Activated naive CD8-positive, alpha-beta T cell treated with anti-CD3 and anti-CD28 coated beads, Interleukin-2, amount 10 ng/mL, durations not matched to agents 7 days and 5 days (primary cell): Measurements from ENCODE around the gene NKX2-2. TPM values are rescaled to one million over a fixed set of nuclear protein-coding genes. Genes with fewer than 3 reads are reported as not detected.

Experiments used
- ATAC-seq: fragments of 150-1000 bp; cut with Tn5 transposase; one replicate; pipeline ENCODE4 v1.10.0; 2021; ENCODE audit warnings: low read depth, moderate library complexity
- POLR2A ChIA-PET: fragments of 350-600 bp; sonication (Branson Sonifier 250); formaldehyde crosslinking; loops from one replicate; lab custom pipeline; 2021; ENCODE audit warnings: antibody characterized with exemption; lab: Charles Lee
- DNase-seq: peaks from one replicate; pipeline ENCODE4 v3.0.0; 2021
- H3K27ac Mint-ChIP-seq: one replicate; pipeline ENCODE4 v1.8.0; 2022; ENCODE audit warnings: mild to moderate bottlenecking, mixed read lengths
- H3K27me3 Mint-ChIP-seq: one replicate; pipeline ENCODE4 v1.8.0; 2022; ENCODE audit warnings: mild to moderate bottlenecking, moderate library complexity, mixed read lengths
- H3K36me3 Mint-ChIP-seq: one replicate; pipeline ENCODE4 v1.8.0; 2021; ENCODE audit warnings: mild to moderate bottlenecking, mixed read lengths
- H3K4me1 Mint-ChIP-seq: one replicate; pipeline ENCODE4 v1.8.0; 2021; ENCODE audit warnings: mixed read lengths
- H3K4me3 Mint-ChIP-seq: one replicate; pipeline ENCODE4 v1.8.0; 2022; ENCODE audit warnings: mild to moderate bottlenecking, moderate library complexity, mixed read lengths
- H3K9me3 Mint-ChIP-seq: one replicate; pipeline ENCODE4 v1.8.0; 2021; ENCODE audit warnings: mixed read lengths
- total RNA-seq, 2 experiments: library from RNA; stranded (reverse); gene quantifications; one replicate each; pipeline ENCODE4 v1.2.3, GENCODE V29; 2021

The NKX2-2 gene
- not detected for total RNA-seq

DNA sequence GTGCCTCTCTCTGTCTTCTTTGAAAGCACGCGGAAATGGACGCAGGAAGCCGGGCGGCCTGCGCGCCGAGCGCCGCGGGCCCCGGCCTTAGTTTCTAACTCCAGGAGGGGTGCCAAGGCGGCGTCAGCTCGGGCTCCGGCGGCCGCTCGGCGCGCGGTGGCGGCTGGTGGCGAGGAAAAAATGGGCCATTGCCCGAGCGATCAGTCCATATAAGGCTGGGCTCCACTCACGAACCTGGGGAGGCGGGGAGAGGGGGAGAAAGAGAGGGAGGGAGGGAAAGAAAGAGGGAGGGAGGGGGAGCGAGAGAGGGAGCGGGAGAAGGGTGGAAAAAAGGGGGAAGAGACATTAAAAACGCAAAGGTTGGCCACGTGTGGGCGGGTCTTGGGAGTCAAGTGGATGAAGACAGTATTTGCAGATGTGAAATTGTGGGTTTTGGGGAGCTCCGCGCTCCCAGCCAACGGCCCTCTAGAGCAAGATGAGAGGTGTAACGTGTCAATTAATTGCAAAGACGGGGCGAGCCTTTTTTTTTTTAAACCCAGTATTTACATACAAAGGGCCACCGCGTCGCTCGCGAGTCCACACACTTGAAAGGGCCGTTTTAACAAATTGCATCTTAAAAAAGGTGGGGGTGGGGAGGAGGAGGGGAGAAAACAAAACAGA lies at the start of gene NKX2-2:
Gene NKX2-2, minus strand, starts transcription at position 184 of the 660 bp plus-strand sequence. CDS start 395 bp downstream, outside the sequence.
- POLR2A ChIA-PET: no interaction called here
- no peak for DNase-seq

DNA sequence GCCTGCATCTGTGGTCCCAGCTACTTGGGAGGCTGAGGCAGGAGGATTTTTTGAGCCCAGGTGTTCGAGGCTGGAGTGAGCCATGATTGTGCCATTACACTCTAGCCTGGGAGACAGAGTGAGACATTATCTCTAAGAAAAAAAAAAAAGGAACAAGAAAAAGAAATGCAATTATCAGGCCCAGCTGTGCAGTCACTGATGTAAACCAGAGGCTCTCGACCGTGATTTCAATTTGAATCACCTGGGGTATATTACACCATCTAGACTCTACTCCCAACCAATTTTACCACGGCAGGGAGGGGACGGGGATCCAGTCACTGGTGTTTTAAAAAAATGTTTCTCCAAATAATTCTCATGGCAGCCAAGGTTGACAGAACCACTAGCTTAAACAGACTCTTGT lies 48.8 kb upstream of the NKX2-2 start:
- no peak for ATAC-seq
- Mint-ChIP-seq H3K4me1 (peaks cover 3% of the 10 kb centered on the region), H3K4me3 (no peak overlapping the region), H3K27me3 (peaks cover 8% of the 10 kb centered on the region), H3K9me3 (peaks cover 1% of the 10 kb centered on the region), H3K27ac (no peak overlapping the region), H3K36me3 (no peaks in the 10 kb centered on the region)
- no peak for DNase-seq
- POLR2A ChIA-PET: no interaction called here

More for the DNA sequence above, at the start of gene NKX2-2:
- Mint-ChIP-seq H3K4me3 (peak within 1 kb of the TSS; percentile 63), H3K9me3 (no peaks in the 10 kb centered on the region), H3K27me3 (peaks cover 83% of the 10 kb centered on the region), H3K36me3 (peaks cover 1% of the 10 kb centered on the region), H3K4me1 (peaks cover 21% of the 10 kb centered on the region), H3K27ac (peak within 1 kb of the TSS; percentile 38)
- no peak for ATAC-seq

- Mint-ChIP-seq H3K4me1 (peaks cover 3% of the 10 kb centered on the region), H3K36me3 (no peaks in the 10 kb centered on the region), H3K27me3 (peaks cover 4% of the 10 kb centered on the region), H3K4me3 (no peak overlapping the region), H3K9me3 (peaks cover 1% of the 10 kb centered on the region), H3K27ac (no peak overlapping the region)
- POLR2A ChIA-PET: no interaction called here
- ATAC-seq (no peak), DNase-seq (no peak)
Measured at GRCh38 chr20:21559305-21559704, 45.4 kb upstream of the NKX2-2 start.

DNA sequence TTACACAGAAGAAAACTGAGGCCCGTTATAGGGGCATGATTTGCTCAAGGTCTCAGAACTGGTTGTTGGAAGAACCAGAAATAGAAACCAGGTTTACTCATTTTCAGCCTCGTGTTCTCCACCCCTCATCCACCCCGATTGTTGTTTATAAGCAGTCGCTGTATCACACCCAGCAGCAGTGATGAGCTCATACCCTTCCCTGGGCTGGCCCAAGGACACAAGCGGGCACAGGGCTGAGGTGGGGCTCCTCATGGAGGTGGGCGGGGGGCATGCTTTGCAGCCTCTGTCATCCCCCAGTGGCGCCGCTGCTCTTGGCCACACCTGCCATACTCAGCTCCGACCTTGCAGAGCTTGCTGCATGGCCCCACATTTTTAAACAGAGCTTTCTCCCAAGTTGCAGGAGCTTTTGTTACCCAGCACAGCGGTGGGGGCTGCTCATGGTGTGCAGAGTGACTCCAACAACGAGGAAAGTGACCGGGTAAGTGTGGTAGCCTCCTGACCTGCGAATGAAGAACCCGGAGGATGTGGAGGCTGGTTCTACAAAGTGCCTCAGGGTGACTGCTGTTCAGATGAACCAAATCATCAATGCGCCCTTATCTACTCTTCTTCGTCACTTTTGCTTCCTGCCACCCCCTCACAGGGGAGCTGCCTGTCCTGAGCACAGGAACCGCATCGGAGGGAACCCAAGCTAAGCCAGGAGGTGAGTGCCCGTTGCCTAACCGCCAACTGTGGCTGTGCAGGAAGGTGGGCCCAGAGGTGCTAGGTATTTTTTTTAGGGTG lies 43.6 kb upstream of the NKX2-2 start:
- Mint-ChIP-seq H3K27ac (no peak overlapping the region), H3K4me1 (peaks cover 3% of the 10 kb centered on the region), H3K9me3 (peaks cover 1% of the 10 kb centered on the region), H3K27me3 (peaks cover 3% of the 10 kb centered on the region), H3K36me3 (no peaks in the 10 kb centered on the region), H3K4me3 (no peak overlapping the region)
- POLR2A ChIA-PET: no interaction called here
- ATAC-seq (no peak), DNase-seq (no peak)

DNA sequence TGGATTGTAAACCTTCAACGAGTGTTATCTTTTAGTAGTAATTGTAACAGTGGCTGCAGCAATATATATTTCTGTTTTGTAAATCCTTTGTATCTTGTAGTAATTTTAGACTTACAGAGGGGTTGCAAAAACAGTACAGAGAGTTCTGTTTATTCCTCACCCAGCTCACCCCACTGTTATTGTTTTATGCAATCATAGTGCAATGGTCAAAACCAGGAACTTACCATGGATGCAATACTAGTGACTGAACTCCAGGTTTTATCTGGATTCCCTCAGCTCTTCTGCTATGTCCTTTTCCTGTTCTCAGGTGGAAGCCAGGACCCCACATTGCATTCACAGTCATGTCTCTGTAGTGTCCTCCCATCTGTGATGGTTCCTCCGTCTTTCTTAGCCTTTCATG lies 42.5 kb upstream of the NKX2-2 start:
- peaks cover 2% of the 10 kb centered on the region for H3K4me1 Mint-ChIP-seq

GRCh38 chr20:21555470-21556120 lies 41.7 kb upstream of the NKX2-2 start:
- H3K9me3 Mint-ChIP-seq: peaks cover 1% of the 10 kb centered on the region
- H3K27me3 Mint-ChIP-seq: peaks cover 7% of the 10 kb centered on the region
- DNase-seq (no peak), ATAC-seq (no peak)
- H3K4me1 Mint-ChIP-seq: peaks cover 2% of the 10 kb centered on the region
- no peaks in the 10 kb centered on the region for H3K36me3 Mint-ChIP-seq
- no peak overlapping the region for H3K4me3 Mint-ChIP-seq
- H3K27ac Mint-ChIP-seq: no peak overlapping the region
- POLR2A ChIA-PET: no interaction called here

More for the DNA sequence above, 42.5 kb upstream of the NKX2-2 start:
- ATAC-seq (no peak), DNase-seq (no peak)
- H3K4me3 Mint-ChIP-seq: no peak overlapping the region
- POLR2A ChIA-PET: no interaction called here
- no peak overlapping the region for H3K27ac Mint-ChIP-seq
- H3K36me3 Mint-ChIP-seq: no peaks in the 10 kb centered on the region
- H3K9me3 Mint-ChIP-seq: peaks cover 1% of the 10 kb centered on the region
- peaks cover 5% of the 10 kb centered on the region for H3K27me3 Mint-ChIP-seq

DNA sequence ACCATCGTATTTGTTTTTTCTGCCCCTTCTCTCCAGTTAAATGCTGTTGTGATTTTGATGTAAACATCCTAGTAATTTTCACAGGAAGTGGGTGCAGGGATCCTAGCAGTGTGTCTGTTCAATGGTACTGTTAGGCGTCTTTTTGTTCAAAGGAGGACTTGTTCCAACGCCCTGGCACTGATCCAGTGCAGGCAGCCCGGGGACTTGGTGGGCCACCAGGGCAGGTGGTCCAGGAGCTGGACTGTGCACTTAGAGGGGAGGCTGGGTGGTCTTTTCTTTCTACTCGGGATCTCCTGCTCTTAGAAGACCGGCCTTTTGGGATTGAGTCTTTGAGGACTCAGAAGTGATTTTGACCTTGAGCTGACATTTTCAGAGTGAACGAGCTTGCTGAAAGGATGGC lies 41.1 kb upstream of the NKX2-2 start:
- ATAC-seq (no peak), DNase-seq (no peak)
- H3K36me3 Mint-ChIP-seq: no peaks in the 10 kb centered on the region
- no peak overlapping the region for H3K4me3 Mint-ChIP-seq
- peaks cover 2% of the 10 kb centered on the region for H3K4me1 Mint-ChIP-seq
- peaks cover 7% of the 10 kb centered on the region for H3K27me3 Mint-ChIP-seq
- H3K27ac Mint-ChIP-seq: no peak overlapping the region
- POLR2A ChIA-PET: no interaction called here
- peaks cover 1% of the 10 kb centered on the region for H3K9me3 Mint-ChIP-seq

DNA sequence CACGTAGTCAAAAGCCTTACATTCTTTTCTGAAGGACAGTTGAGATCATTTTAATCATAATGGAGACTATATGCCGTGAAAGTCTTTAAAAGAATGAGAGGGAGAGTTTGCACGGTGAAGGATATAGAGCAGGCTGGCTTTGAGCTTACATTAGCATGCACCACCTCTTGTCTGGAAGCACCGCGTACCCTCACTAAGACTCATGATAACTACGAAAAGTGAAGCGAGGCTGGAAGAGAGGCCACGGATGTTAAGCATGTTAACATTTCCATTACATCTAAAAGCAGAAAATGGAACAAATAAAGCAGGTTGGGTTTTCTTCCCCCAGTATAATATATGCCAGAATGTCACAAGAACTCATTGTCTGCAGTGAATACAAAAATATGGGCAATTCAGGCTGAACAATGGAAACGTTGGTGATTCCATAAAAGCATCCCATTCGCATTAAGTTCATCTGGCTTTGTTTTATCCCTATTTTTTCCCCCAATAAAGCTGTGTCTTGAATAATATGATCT lies 40.6 kb upstream of the NKX2-2 start:
- Mint-ChIP-seq H3K9me3 (peaks cover 1% of the 10 kb centered on the region), H3K4me1 (peaks cover 2% of the 10 kb centered on the region), H3K4me3 (no peak overlapping the region), H3K36me3 (no peaks in the 10 kb centered on the region), H3K27me3 (peaks cover 7% of the 10 kb centered on the region), H3K27ac (no peak overlapping the region)
- no peak for ATAC-seq
- POLR2A ChIA-PET: no interaction called here
- no peak for DNase-seq

GRCh38 chr20:21550587-21550986 lies 36.7 kb upstream of the NKX2-2 start:
- peaks cover 7% of the 10 kb centered on the region for H3K27me3 Mint-ChIP-seq
- H3K4me1 Mint-ChIP-seq: peaks cover 6% of the 10 kb centered on the region
- DNase-seq (no peak), ATAC-seq (no peak)
- no peak overlapping the region for H3K27ac Mint-ChIP-seq
- H3K9me3 Mint-ChIP-seq: no peaks in the 10 kb centered on the region
- no peak overlapping the region for H3K4me3 Mint-ChIP-seq
- POLR2A ChIA-PET: no interaction called here
- no peaks in the 10 kb centered on the region for H3K36me3 Mint-ChIP-seq

GRCh38 chr20:21548390-21549035 lies 34.6 kb upstream of the NKX2-2 start:
- H3K27me3 Mint-ChIP-seq: peaks cover 4% of the 10 kb centered on the region
- peaks cover 2% of the 10 kb centered on the region for H3K9me3 Mint-ChIP-seq
- H3K4me1 Mint-ChIP-seq: peaks cover 6% of the 10 kb centered on the region
- peak overlapping the region; percentile 49 for H3K4me3 Mint-ChIP-seq
- POLR2A ChIA-PET: no interaction called here
- no peaks in the 10 kb centered on the region for H3K36me3 Mint-ChIP-seq
- peak; percentile 79 for ATAC-seq
- peak overlapping the region; percentile 70 for H3K27ac Mint-ChIP-seq
- DNase-seq: no peak

DNA sequence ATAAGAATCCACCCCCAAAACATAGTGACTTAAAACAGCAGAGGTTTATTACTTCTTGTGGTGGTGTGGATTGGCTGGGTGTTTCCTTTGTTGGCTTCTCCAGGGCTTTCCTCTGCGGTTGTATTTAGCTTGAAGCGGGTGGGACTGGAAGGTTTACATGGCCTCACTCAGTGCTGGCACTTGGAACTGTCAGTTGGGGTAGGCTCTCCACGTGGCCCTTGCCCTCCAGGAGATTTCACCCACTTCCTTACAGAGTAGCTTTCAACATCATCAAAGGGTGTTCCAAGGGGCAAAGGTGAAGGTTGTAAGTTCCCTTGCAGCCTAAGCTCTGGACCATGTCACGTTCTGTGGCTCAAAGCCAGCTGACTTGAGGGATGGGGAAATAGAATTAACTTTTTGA lies 32.5 kb upstream of the NKX2-2 start:
- POLR2A ChIA-PET: no interaction called here
- Mint-ChIP-seq H3K4me3 (no peak overlapping the region), H3K36me3 (no peaks in the 10 kb centered on the region), H3K9me3 (peaks cover 2% of the 10 kb centered on the region), H3K27ac (no peak overlapping the region), H3K27me3 (peaks cover 5% of the 10 kb centered on the region), H3K4me1 (peaks cover 6% of the 10 kb centered on the region)
- ATAC-seq (no peak), DNase-seq (no peak)

- H3K4me3 Mint-ChIP-seq: no peak overlapping the region
- DNase-seq (no peak), ATAC-seq (no peak)
- peaks cover 2% of the 10 kb centered on the region for H3K9me3 Mint-ChIP-seq
- H3K27ac Mint-ChIP-seq: no peak overlapping the region
- peaks cover 3% of the 10 kb centered on the region for H3K27me3 Mint-ChIP-seq
- POLR2A ChIA-PET: no interaction called here
- H3K36me3 Mint-ChIP-seq: no peaks in the 10 kb centered on the region
- no peaks in the 10 kb centered on the region for H3K4me1 Mint-ChIP-seq
Measured at GRCh38 chr20:21539512-21539911, 25.6 kb upstream of the NKX2-2 start.

- POLR2A ChIA-PET: no interaction called here
- Mint-ChIP-seq H3K36me3 (no peaks in the 10 kb centered on the region), H3K27me3 (peaks cover 11% of the 10 kb centered on the region), H3K27ac (no peak overlapping the region), H3K4me1 (no peaks in the 10 kb centered on the region), H3K4me3 (no peak overlapping the region), H3K9me3 (no peaks in the 10 kb centered on the region)
- ATAC-seq: no peak
- no peak for DNase-seq
Measured at GRCh38 chr20:21534886-21535285, 21.0 kb upstream of the NKX2-2 start.
